GM18861 (cell line): ENCODE results near the gene NEIL1.
"Not testable (repeated sequence)": the region's sequence is repeated elsewhere in the genome, so short reads cannot be mapped to it uniquely, and the experiment has no call there.

ENCODE experiments used
- ATAC-seq: cut with Tn5 transposase; IDR thresholded peaks from one replicate; pipeline ENCODE4 v1.9.1; 2021; ENCODE audit not compliant: unreplicated experiment

Gene NEIL1

GRCh38 chr15:75332093-75332492, 14.7 kb upstream of the NEIL1 start:
- ATAC-seq: not testable (repeated sequence)

GRCh38 chr15:75333654-75334419, 13.0 kb upstream of the NEIL1 start:
- ATAC-seq: not testable (repeated sequence)

DNA sequence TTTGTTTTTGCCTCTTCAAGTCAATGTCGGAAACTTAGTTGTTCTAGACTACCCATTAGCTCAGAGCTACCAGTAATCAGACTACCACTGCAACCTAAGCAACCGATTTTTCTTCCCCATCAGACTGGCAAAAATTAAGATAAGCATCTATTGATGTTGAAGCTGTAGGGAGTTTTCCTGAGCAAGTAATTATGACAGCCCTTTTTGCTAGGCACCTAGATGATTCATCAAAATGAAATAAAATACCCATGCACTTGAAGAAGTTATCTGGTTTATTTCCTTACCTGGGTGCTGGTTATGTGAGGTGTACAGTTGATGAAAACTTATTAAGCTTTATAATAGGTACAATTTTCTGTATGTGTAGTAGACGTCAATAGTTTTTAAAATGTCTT, 11.5 kb upstream of the NEIL1 start:
- ATAC-seq: no peak

- no peak for ATAC-seq
Observed at GRCh38 chr15:75335705-75336355, 11.0 kb upstream of the NEIL1 start, which contains the start of gene COMMD4. COMMD4 (plus strand) TSS chr15:75336063; CDS start chr15:75336090, 27 bp downstream.

DNA sequence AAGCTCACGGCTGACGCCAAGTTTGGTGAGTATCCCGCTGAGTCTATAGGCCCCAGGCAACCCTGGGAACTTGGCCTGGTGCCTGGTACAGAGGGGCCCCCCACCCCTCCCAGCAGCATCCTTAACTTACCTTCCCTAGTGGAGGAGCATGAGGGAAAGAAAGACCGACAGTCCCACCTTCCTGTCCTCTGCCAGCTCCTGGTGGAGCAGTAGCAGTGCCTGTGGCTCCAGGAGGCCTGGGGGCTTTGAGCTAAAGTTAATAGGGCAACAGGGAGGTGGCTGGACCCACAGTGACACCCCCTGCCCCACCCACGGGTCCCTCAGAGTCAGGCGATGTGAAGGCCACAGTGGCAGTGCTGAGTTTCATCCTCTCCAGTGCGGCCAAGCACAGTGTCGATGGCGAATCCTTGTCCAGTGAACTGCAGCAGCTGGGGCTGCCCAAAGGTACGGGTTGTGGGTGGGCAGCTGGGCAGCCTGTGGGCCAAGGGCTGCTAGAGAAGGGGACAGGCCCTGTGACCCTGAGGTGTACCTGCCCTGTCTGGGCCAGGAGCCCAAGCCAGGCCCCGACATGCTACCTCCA, 8.1 kb upstream of the NEIL1 start:
- ATAC-seq: no peak

GRCh38 chr15:75339531-75340240, 7.2 kb upstream of the NEIL1 start:
- no peak for ATAC-seq

DNA sequence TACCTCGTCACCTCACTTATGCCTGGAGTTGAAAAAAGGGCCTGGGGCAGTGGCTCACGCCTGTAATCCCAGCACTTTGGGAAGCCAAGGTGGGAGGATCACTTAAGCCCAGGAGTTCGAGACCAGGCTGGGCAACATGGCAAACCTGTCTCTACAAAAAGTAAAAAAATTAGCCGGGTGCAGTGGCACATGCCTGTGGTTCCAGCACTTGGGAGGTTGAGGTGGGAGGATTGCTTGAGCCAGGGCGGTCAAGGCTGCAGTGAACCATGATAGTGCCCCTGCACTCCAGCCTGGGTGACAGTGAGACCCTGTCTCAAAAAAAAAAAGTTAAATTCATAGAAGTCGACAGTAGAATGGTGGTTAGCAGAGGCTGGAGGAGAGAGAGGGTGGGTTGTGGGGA, 4.6 kb upstream of the NEIL1 start:
- no peak for ATAC-seq

DNA sequence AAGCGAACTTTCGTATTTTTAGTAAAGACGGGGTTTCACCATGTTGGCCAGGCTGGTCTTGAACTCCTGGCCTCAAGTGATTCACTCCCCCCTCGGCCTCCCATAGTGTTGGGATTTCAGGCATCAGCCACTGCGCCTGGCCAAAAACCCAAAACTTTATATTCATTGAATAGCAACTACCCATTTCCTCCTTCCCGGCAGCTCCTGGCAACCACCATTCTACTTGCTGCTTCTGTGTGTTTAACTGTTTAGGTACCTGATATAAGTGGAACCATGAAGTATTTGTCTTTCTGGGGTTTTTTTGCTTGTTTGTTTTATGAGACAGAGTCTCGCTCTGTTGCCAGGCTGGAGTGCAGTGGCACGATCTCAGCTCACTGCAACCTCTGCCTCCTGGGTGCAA, 2.9 kb upstream of the NEIL1 start:
- ATAC-seq: not testable (repeated sequence)

DNA sequence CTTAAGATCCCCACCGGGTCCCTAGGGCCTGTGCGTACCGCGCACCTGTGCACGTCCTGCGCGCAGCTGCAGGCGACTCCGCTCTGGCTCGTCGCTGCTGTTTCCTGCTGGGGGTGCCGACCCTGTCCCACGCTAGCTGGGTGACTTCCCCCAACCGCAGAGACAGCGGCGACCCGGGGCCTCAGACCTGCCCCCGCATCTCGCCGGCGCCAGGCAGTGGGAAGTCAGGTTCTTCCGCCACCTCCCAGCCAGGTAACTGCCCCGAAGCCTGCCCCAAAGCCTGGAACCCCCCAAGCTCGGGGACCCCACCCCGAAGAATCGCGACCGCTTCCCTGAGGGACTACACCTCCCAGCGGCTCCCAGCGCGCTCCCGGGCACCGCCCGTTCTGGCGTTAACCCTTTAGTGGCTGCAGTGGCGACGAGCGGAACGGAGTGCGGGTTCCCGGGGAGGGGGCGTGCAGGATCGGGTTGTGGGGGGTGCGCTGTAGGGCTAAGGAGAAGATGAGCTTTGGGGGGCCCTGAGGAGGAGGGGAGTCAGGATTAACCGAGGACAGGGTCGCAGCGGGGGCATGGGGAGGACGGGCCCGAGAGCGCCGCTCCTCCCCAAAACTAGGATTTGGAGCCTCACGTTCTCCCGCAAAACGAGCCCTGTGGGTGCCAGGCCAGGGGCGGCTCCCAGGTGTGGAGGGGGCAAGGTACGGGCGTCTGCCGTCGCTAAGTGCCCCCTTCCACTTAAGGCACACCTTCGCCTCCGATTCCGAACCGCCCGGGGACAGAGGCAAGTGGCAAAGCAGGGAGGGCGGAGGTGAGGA, 589 bp downstream of the NEIL1 start:
- ATAC-seq: peak; percentile 59

DNA sequence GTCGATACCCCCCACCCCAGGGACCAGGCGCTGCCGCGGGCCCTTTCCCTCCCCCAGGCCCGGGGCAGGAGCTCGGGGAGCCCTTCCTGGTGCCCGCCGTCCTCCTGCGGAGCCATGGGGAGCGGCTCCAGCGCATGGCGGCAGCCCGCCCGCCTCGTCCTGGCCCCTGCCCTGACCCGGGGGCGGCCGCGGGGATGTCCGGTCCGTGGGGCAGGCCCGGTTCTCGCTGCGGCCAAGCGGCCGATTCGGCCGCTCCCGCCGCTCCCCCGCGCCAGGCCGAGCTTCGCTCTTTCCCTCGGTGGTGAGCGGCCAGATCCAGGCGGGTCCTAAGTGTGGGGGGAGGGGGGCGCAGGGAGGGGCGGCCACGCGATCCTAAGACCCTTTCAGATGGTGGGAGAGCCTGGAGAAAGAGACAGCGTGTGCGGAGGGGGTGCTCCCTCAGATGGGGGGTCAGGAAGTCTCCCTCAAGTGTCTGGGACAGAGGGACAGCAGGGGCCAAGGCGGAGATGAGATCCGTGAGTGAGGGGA, 1.3 kb downstream of the NEIL1 start:
- no peak for ATAC-seq

- ATAC-seq: no peak
Observed at GRCh38 chr15:75348562-75349350, 1.9 kb downstream of the NEIL1 start.

DNA sequence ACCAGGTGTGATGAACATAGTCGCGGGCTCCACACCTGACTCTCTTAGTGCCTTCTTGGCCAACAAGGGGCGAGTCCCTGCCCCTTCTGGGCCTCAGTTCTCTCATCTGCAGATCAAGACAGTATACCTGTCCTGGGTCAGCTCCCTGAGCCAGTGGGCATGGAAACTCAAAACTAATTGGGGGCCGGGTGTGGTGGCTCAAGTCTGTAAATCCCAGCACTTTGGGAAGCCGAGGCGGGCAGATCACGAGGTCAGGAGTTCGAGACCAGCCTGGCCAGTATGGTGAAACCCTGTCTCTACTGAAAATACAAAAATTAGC, 2.5 kb downstream of the NEIL1 start:
- ATAC-seq: not testable (repeated sequence)

DNA sequence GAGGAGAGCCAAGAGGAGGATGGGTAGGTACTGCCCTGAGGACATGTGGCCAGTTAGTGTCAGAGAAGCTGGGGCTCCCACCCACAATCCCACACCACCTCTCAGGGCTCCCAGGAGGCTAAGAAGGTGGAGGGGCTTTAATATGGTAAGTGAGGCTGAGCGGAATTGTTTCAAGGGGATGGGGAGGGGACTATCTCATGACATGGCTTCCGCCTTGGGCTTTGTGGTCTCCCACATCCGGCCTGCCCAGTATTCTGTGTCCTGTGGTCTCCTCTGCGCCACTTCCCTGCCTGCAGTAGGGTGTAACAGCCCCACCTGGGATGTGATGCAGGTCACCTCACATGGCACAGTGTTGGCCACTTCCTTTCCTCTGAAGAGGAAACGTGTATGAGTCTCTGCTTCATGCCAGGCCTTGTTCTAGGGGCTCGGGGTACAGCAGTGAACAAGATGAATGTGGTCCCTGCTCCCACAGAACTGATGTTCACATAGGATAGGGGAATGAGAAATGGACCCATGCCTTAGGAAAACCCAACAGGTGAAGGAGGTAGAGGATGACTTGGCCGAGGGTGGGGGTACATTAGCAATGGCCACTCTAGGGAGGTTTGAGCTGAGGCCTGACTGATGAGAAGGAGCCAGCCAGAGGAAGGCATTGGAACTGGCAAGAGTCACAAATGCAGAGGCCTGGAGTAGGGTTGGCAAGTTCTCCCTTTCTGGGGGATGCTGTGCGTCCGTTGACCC, 3.2 kb downstream of the NEIL1 start:
- ATAC-seq: no peak

GRCh38 chr15:75350601-75351361, 3.9 kb downstream of the NEIL1 start:
- no peak for ATAC-seq

DNA sequence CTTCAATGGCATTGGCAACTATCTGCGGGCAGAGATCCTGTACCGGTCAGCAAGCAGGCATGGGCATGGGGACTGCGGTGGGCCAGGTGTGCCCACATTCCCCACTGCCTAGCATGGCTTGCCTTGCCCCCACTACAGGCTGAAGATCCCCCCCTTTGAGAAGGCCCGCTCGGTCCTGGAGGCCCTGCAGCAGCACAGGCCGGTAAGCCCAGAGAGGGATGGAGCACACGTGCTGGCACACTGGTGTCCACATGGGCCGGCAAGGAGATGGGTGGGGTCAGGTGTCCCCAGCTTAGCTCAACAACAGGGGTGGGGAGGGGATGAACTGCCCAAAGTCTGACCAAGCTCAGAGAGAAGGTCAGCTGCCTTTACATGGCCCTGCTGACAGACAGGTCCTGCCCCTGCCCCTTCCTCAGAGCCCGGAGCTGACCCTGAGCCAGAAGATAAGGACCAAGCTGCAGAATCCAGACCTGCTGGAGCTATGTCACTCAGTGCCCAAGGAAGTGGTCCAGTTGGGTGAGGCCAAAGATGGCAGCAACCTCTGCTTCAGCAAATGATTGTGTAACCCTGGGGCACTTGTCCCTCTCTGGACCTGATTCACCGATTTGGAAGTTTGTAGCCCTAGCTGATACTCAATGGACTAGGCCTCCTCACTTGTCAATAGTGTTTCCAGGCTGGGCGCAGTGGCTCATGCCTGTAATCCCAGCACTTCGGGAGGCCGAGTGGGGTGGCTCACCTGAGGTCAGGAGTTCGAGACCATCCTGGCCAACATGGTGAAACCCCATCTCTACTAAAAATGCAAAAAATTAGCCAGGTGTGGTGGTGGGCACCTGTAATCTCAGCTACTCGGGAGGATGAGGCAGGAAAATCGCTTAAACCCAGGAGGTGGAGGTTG, 5.6 kb downstream of the NEIL1 start:
- ATAC-seq: no peak

DNA sequence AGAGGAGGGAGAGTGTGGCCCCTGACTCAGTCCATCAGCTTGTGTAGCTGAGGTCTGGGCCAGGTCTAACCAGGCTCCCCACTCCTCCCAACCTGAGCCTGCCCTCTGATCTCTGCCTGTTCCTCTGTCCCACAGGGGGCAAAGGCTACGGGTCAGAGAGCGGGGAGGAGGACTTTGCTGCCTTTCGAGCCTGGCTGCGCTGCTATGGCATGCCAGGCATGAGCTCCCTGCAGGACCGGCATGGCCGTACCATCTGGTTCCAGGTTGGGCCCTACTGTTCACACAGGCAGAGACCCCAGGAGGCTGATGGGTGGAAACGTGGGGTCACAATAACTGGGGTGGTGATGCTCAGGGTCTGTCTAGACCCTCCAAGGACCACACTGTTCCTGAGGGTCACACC, 6.8 kb downstream of the NEIL1 start:
- ATAC-seq: no peak

DNA sequence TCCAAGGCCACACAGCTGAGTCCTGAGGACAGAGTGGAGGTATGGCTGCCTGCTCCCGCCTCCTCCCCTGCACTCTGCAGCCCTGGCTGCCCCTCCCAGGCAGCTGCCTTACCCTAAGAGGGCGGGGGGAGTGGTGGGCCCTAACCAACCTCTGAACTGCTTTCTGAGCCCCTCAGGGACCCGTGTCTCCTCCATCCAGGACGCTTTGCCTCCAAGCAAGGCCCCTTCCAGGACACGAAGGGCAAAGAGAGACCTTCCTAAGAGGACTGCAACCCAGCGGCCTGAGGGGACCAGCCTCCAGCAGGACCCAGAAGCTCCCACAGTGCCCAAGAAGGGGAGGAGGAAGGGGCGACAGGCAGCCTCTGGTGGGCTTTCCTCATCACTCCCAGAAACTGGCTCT, 7.6 kb downstream of the NEIL1 start:
- ATAC-seq: no peak
